HCT116 (cell line): ENCODE data around the gene ELAPOR1. TPM values are rescaled to one million over a fixed set of nuclear protein-coding genes. Genes with fewer than 3 reads are reported as not detected.
"Not testable (repeated sequence)": the region's sequence is repeated elsewhere in the genome, so short reads cannot be mapped to it uniquely, and the experiment has no call there.

Source experiments
- ATAC-seq: fragments of 200-7000 bp; cut with Tn5 transposase; 2 replicates; pipeline ENCODE4 v1.9.1; 2020; ENCODE audit warnings: mild to moderate bottlenecking, moderate library complexity
- BruUV-seq: library from RNA; stranded (reverse); fragments of 400-500 nt; replicated peaks from 2 replicates; lab custom pipeline; 2021; lab: Mats Ljungman, UMichigan
- CTCF ChIA-PET: fragments of 300-600 bp; sonication (Branson Sonifier 250); formaldehyde crosslinking; loops from one replicate; lab custom pipeline; 2021; ENCODE audit warnings: antibody characterized with exemption; lab: Charles Lee
- POLR2A ChIA-PET: fragments of 300-600, 350-600 bp; sonication (Branson Sonifier 250); formaldehyde crosslinking; loops from one replicate; lab custom pipeline; 2021; ENCODE audit warnings: antibody characterized with exemption; lab: Charles Lee
- RAD21 ChIA-PET, 2 experiments: fragments of 300-600 bp; sonication (Branson Sonifier 250); formaldehyde crosslinking; loops; one replicate each; lab custom pipeline; 2023; ENCODE audit warnings: low total read pairs in 2 of 2; ENCODE audit not compliant: uncharacterized antibody in 2 of 2, unreplicated experiment in 2 of 2, low non-redundant PET in 1 of 2; lab: Charles Lee
- DNase-seq: peaks from one replicate; pipeline ENCODE4 v3.0.0-alpha.2; 2010; ENCODE audit warnings: low read depth, low spot score
- H2AFZ ChIP-seq: fragments of 200-600 bp; shearing (Covaris generic), sonication (generic); 2 replicates; pipeline ENCODE4 v1.6.1; 2017; ENCODE audit warnings: low read depth, mixed run types, mixed read lengths, antibody characterized with exemption, low read length; ENCODE audit not compliant: poor library complexity, severe bottlenecking
- H3K27ac ChIP-seq: 2 replicates; pipeline ENCODE4 v1.5.1; 2012; ENCODE audit warnings: low read depth, low read length
- H3K27me3 ChIP-seq: fragments of 200-600 bp; sonication (generic); 2 replicates; pipeline ENCODE4 v1.6.1; 2016; ENCODE audit warnings: mixed run types, low read length, mixed read lengths; ENCODE audit not compliant: insufficient read depth
- H3K36me3 ChIP-seq, 2 experiments: fragments of 200-500 bp in 1 of 2; fragments of 200-600 bp in 1 of 2; sonication (Bioruptor generic) in 1 of 2; sonication (generic) in 1 of 2; 2 replicates each; pipeline versions ENCODE4 v1.5.1 to v1.6.1; 2014 to 2016; ENCODE audit warnings: low read length in 2 of 2, inconsistent platforms in 1 of 2, mixed read lengths in 1 of 2, mixed run types in 1 of 2; ENCODE audit not compliant: insufficient read depth in 2 of 2, control insufficient read depth in 1 of 2
- H3K4me1 ChIP-seq, 2 experiments: fragments of 200-600 bp in 1 of 2; sonication (generic) in 1 of 2; 2 replicates each; pipeline versions ENCODE4 v1.5.1 to v1.6.1; 2012 to 2017; ENCODE audit warnings: low read length in 2 of 2, inconsistent platforms in 1 of 2, mild to moderate bottlenecking in 1 of 2, mixed read lengths in 1 of 2, mixed run types in 1 of 2, moderate library complexity in 1 of 2; ENCODE audit not compliant: insufficient read depth in 2 of 2, control insufficient read depth in 1 of 2
- H3K4me2 ChIP-seq: fragments of 200-600 bp; sonication (generic); 2 replicates; pipeline ENCODE4 v1.6.1; 2017; ENCODE audit warnings: mixed run types, low read length, mixed read lengths
- H3K4me3 ChIP-seq, 2 experiments: fragments of 200-600 bp in 1 of 2; sonication (generic) in 1 of 2; replicated peaks in 1 of 2; 2 replicates each; pipeline ENCODE4 v1.5.1; 2011 to 2016; ENCODE audit warnings: low read length in 2 of 2, control low read depth in 1 of 2, low read depth in 1 of 2, mild to moderate bottlenecking in 1 of 2, mixed read lengths in 1 of 2, mixed run types in 1 of 2
- H3K79me2 ChIP-seq: fragments of 200-600 bp; sonication (generic); 2 replicates; pipeline ENCODE4 v1.6.1; 2017; ENCODE audit warnings: mild to moderate bottlenecking, mixed run types, low read length, moderate library complexity, mixed read lengths; ENCODE audit not compliant: insufficient read depth
- H3K9ac ChIP-seq: fragments of 200-600 bp; sonication (generic); 2 replicates; pipeline ENCODE4 v1.6.1; 2016; ENCODE audit warnings: low read length, mixed read lengths
- H3K9me2 ChIP-seq: fragments of 200-600 bp; sonication (generic), shearing (Covaris generic); 2 replicates; pipeline ENCODE4 v1.6.1; 2017; ENCODE audit warnings: mixed run types, mild to moderate bottlenecking, moderate library complexity; ENCODE audit not compliant: insufficient read depth
- H3K9me3 ChIP-seq, 2 experiments: fragments of 200-500 bp in 1 of 2; fragments of 200-600 bp in 1 of 2; sonication (Bioruptor generic) in 1 of 2; sonication (generic) in 1 of 2; 2 replicates each; pipeline ENCODE4 v1.6.1; 2014 to 2017; ENCODE audit warnings: low read length in 2 of 2, mixed read lengths in 2 of 2, inconsistent platforms in 1 of 2, low read depth in 1 of 2, mild to moderate bottlenecking in 1 of 2, mixed run types in 1 of 2, moderate library complexity in 1 of 2; ENCODE audit not compliant: control insufficient read depth in 1 of 2, insufficient read depth in 1 of 2
- H4K20me1 ChIP-seq: fragments of 200-600 bp; sonication (generic), shearing (Covaris generic); 2 replicates; pipeline ENCODE4 v1.6.1; 2017; ENCODE audit warnings: mixed run types, mild to moderate bottlenecking, moderate library complexity; ENCODE audit not compliant: insufficient read depth
- ATF3 ChIP-seq: IDR thresholded peaks from 2 replicates; pipeline ENCODE4 v1.6.1; 2012
- CBX3 ChIP-seq: IDR thresholded peaks from 2 replicates; pipeline ENCODE4 v1.6.1; 2012; ENCODE audit warnings: low read depth
- CTCF ChIP-seq, 3 experiments: fragments of 200-600 bp in 1 of 3; sonication (generic) in 1 of 3; IDR thresholded peaks in 2 of 3; conservative IDR thresholded peaks in 1 of 3; 2 replicates each; pipeline ENCODE4 v1.5.1; 2012 to 2017; ENCODE audit warnings: low read depth in 2 of 3, low read length in 2 of 3, antibody characterized with exemption in 1 of 3, borderline replicate concordance in 1 of 3, control low read depth in 1 of 3, mild to moderate bottlenecking in 1 of 3, mixed read lengths in 1 of 3, mixed run types in 1 of 3, moderate library complexity in 1 of 3; ENCODE audit not compliant: insufficient read depth in 1 of 3
- EGR1 ChIP-seq: IDR thresholded peaks from 2 replicates; pipeline ENCODE4 v1.6.1; 2012; ENCODE audit warnings: low read depth
- ELF1 ChIP-seq: IDR thresholded peaks from 2 replicates; pipeline ENCODE4 v1.6.1; 2012; ENCODE audit warnings: low read depth, borderline replicate concordance
- EZH2 ChIP-seq: fragments of 200-600 bp; sonication (generic); IDR thresholded peaks from 2 replicates; pipeline ENCODE4 v1.6.1; 2017; ENCODE audit warnings: antibody characterized with exemption, mixed run types
- EZH2phosphoT487 ChIP-seq: fragments of 200-600 bp; IDR thresholded peaks from 2 replicates; pipeline ENCODE4 v1.6.1; 2018; ENCODE audit warnings: antibody characterized with exemption, borderline replicate concordance
- FOSL1 ChIP-seq: IDR thresholded peaks from 2 replicates; pipeline ENCODE4 v1.6.1; 2012; ENCODE audit warnings: low read depth
- JUND ChIP-seq: IDR thresholded peaks from 2 replicates; pipeline ENCODE4 v1.6.1; 2012
- POLR2A ChIP-seq: IDR thresholded peaks from 2 replicates; pipeline ENCODE4 v1.7.0; 2011; ENCODE audit warnings: borderline replicate concordance; ENCODE audit not compliant: insufficient read depth, insufficient read length; ENCODE audit errors: extremely low read depth
- POLR2AphosphoS5 ChIP-seq: IDR thresholded peaks from 2 replicates; pipeline ENCODE4 v1.6.1; 2011; ENCODE audit warnings: mild to moderate bottlenecking, low read depth, low read length, moderate library complexity
- SIN3A ChIP-seq: IDR thresholded peaks from 2 replicates; pipeline ENCODE4 v1.6.1; 2012; ENCODE audit warnings: low read depth
- SP1 ChIP-seq: IDR thresholded peaks from 2 replicates; pipeline ENCODE4 v1.6.1; 2012; ENCODE audit warnings: low read depth
- SRF ChIP-seq: IDR thresholded peaks from 2 replicates; pipeline ENCODE4 v1.6.1; 2012; ENCODE audit warnings: low read depth
- YY1 ChIP-seq: IDR thresholded peaks from 2 replicates; pipeline ENCODE4 v1.6.1; 2011; ENCODE audit warnings: low read length, low read depth, moderate library complexity, mild to moderate bottlenecking; ENCODE audit not compliant: insufficient replicate concordance; ENCODE audit errors: extremely low read depth
- ZFX ChIP-seq: fragments of 450-650 bp; IDR thresholded peaks from 2 replicates; pipeline ENCODE4 v1.6.1; 2017
- ZNF274 ChIP-seq: fragments of 200-500 bp; sonication (Bioruptor generic); IDR thresholded peaks from 2 replicates; pipeline ENCODE4 v1.6.1; 2014; ENCODE audit warnings: mild to moderate bottlenecking, low read depth, low read length, inconsistent platforms
- intact Hi-C: fragments of 100-400 bp; cut with micrococcal nuclease; formaldehyde crosslinking; loops from 2 replicates; pipeline ENCODE4 v1.10.0; 2022
- total RNA-seq: library from RNA; stranded (reverse); gene quantifications from one replicate; pipeline ENCODE4 v1.2.1, GENCODE V29; 2021; ENCODE audit not compliant: unreplicated experiment
- TF ChIP-seq, protein P1 (sequence below): IDR thresholded peaks from 2 replicates; pipeline ENCODE4 v1.6.1; 2012
- TF ChIP-seq, protein P2 (sequence below): IDR thresholded peaks from 2 replicates; pipeline ENCODE4 v1.6.1; 2012; ENCODE audit warnings: low read depth

The ELAPOR1 gene
- total RNA-seq, 1 experiment from 2014 or later = 0.57 TPM

GRCh38 chr1:109142260-109142659 is 28.3 kb downstream of the ELAPOR1 start:
- H4K20me1 ChIP-seq = no peaks in the 10 kb centered on the region
- DNase-seq = no peak
- no peak overlapping the region for H3K4me2 ChIP-seq
- BruUV-seq = no TSS peak
- H3K9me3 ChIP-seq = no peaks in the 10 kb centered on the region
- H3K36me3 ChIP-seq = no peaks in the 10 kb centered on the region
- CTCF ChIA-PET = no interaction called here
- intact Hi-C loops = no loop called here
- no peak for ATAC-seq
- H3K4me1 ChIP-seq = no peaks in the 10 kb centered on the region
- H2AFZ ChIP-seq = no peak overlapping the region
- H3K79me2 ChIP-seq = no peaks in the 10 kb centered on the region
- no peak overlapping the region for H3K27ac ChIP-seq
- no peak for TF ChIP-seq EGR1
- no peak for TF ChIP-seq EZH2
- TF ChIP-seq SRF = no peak
- TF ChIP-seq EZH2phosphoT487 = no peak
- TF ChIP-seq CBX3 = no peak
- TF ChIP-seq JUND = no peak
- TF ChIP-seq FOSL1 = no peak
- no peak for TF ChIP-seq SP1
- TF ChIP-seq CTCF (IDR thresholded peaks at IDR 0.05 in 2 of 3, conservative IDR thresholded peaks at IDR 0.05 in 1 of 3; ENCODE audit: borderline replicate concordance in 1 of 3, insufficient read depth in 1 of 3, low read depth in 2 of 3, low read length in 2 of 3) = no peak
- no peak for TF ChIP-seq ZFX
- no peak for TF ChIP-seq ZNF274
- TF ChIP-seq, protein P1, sequence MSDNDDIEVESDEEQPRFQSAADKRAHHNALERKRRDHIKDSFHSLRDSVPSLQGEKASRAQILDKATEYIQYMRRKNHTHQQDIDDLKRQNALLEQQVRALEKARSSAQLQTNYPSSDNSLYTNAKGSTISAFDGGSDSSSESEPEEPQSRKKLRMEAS = no peak
- no peak for TF ChIP-seq ELF1
- no peak for TF ChIP-seq POLR2AphosphoS5
- TF ChIP-seq YY1 = no peak
- no peak for TF ChIP-seq SIN3A
- TF ChIP-seq, protein P2, sequence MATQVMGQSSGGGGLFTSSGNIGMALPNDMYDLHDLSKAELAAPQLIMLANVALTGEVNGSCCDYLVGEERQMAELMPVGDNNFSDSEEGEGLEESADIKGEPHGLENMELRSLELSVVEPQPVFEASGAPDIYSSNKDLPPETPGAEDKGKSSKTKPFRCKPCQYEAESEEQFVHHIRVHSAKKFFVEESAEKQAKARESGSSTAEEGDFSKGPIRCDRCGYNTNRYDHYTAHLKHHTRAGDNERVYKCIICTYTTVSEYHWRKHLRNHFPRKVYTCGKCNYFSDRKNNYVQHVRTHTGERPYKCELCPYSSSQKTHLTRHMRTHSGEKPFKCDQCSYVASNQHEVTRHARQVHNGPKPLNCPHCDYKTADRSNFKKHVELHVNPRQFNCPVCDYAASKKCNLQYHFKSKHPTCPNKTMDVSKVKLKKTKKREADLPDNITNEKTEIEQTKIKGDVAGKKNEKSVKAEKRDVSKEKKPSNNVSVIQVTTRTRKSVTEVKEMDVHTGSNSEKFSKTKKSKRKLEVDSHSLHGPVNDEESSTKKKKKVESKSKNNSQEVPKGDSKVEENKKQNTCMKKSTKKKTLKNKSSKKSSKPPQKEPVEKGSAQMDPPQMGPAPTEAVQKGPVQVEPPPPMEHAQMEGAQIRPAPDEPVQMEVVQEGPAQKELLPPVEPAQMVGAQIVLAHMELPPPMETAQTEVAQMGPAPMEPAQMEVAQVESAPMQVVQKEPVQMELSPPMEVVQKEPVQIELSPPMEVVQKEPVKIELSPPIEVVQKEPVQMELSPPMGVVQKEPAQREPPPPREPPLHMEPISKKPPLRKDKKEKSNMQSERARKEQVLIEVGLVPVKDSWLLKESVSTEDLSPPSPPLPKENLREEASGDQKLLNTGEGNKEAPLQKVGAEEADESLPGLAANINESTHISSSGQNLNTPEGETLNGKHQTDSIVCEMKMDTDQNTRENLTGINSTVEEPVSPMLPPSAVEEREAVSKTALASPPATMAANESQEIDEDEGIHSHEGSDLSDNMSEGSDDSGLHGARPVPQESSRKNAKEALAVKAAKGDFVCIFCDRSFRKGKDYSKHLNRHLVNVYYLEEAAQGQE = no peak
- TF ChIP-seq ATF3 = no peak
- no peak for TF ChIP-seq POLR2A
- TF ChIP-seq, all 23 proteins: peak for 0
- H3K27me3 ChIP-seq = no peaks in the 10 kb centered on the region
- no peak overlapping the region for H3K9ac ChIP-seq
- RAD21 ChIA-PET = no interaction called here
- H3K4me3 ChIP-seq = no peak overlapping the region
- POLR2A ChIA-PET = no interaction called here
- H3K9me2 ChIP-seq = no peaks in the 10 kb centered on the region

DNA sequence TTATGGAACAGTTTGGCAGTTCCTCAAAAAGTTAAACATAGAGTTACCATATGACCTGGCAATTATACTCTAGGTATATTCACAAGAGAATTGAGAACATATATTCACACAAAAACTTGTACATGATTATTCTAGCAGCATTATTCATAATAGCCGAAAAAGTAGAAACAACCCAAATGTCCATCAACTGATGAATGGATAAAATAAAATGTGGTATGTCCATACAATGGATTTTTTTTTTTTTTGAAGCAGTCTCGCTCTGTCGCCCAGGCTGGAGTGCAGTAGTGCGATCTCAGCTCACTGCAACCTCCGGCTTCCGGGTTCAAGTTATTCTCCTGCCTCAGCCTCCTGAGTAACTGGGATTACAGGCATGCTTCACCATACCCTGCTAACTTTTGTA is 28.8 kb downstream of the ELAPOR1 start:
- ATAC-seq, H3K9ac ChIP-seq, CTCF ChIA-PET, H3K4me3 ChIP-seq, H3K4me1 ChIP-seq, BruUV-seq, DNase-seq, H2AFZ ChIP-seq, intact Hi-C loops, H3K27me3 ChIP-seq, H3K36me3 ChIP-seq, H3K9me2 ChIP-seq, H4K20me1 ChIP-seq, H3K27ac ChIP-seq, H3K4me2 ChIP-seq, H3K79me2 ChIP-seq, RAD21 ChIA-PET, POLR2A ChIA-PET, H3K9me3 ChIP-seq: not testable (repeated sequence)
